NOMO-1 treated with DMSO at 0.1 percent for 48 hours (cell line): ENCODE measurements around the gene TTC28.

Source experiments
- DNase-seq: peaks from one replicate; lab custom pipeline; 2025; ENCODE audit not compliant: unreplicated experiment; lab: John Stamatoyannopoulos, UW

Gene TTC28

GRCh38 chr22:28151151-28151816 is 528.4 kb downstream of the TTC28 start:
- no peak for DNase-seq

- no peak for DNase-seq
Observed at GRCh38 chr22:28148816-28149465, 530.7 kb downstream of the TTC28 start.

- no peak for DNase-seq
Observed at GRCh38 chr22:28147401-28147800, 532.2 kb downstream of the TTC28 start.

- DNase-seq, result no peak
Observed at GRCh38 chr22:28146401-28147314, 533.0 kb downstream of the TTC28 start.

- DNase-seq, result no peak
Observed at GRCh38 chr22:28143961-28144745, 535.5 kb downstream of the TTC28 start.

- no peak for DNase-seq
Observed at GRCh38 chr22:28143241-28143865, 536.3 kb downstream of the TTC28 start.

GRCh38 chr22:28142361-28142961 is 537.2 kb downstream of the TTC28 start:
- no peak for DNase-seq

- DNase-seq, result no peak
Observed at GRCh38 chr22:28141614-28142013, 538.0 kb downstream of the TTC28 start.

GRCh38 chr22:28139961-28140360 is 539.7 kb downstream of the TTC28 start:
- no peak for DNase-seq

- no peak for DNase-seq
Observed at GRCh38 chr22:28139516-28139915, 540.1 kb downstream of the TTC28 start.

- DNase-seq, result no peak
Observed at GRCh38 chr22:28137036-28137435, 542.6 kb downstream of the TTC28 start.

- DNase-seq, result no peak
Observed at GRCh38 chr22:28132466-28132865, 547.2 kb downstream of the TTC28 start.

GRCh38 chr22:28129319-28129962 is 550.2 kb downstream of the TTC28 start:
- no peak for DNase-seq

- DNase-seq, result peak; percentile 5
Observed at GRCh38 chr22:28128827-28129226, 550.8 kb downstream of the TTC28 start.

GRCh38 chr22:28125799-28126198 is 553.8 kb downstream of the TTC28 start:
- DNase-seq, result no peak

- no peak for DNase-seq
Observed at GRCh38 chr22:28123989-28124766, 555.5 kb downstream of the TTC28 start.

- DNase-seq, result no peak
Observed at GRCh38 chr22:28120691-28121592, 558.7 kb downstream of the TTC28 start.
